B cell (primary cell): Measurements from ENCODE around the gene INKA2. TPM values are rescaled to one million over a fixed set of nuclear protein-coding genes. Genes with fewer than 3 reads are reported as not detected.

Source experiments
- ATAC-seq: fragments of 200-7000 bp; cut with Tn5 transposase; one replicate; pipeline ENCODE4 v1.10.0; 2021; ENCODE audit warnings: low read depth, mild to moderate bottlenecking, moderate number of reproducible peaks, moderate library complexity
- CTCF ChIA-PET: fragments of 350-600 bp; sonication (Branson Sonifier 250); formaldehyde crosslinking; loops from one replicate; lab custom pipeline; 2021; ENCODE audit warnings: antibody characterized with exemption, inconsistent platforms; lab: Charles Lee
- POLR2A ChIA-PET: fragments of 350-600 bp; sonication (Branson Sonifier 250); formaldehyde crosslinking; loops from one replicate; lab custom pipeline; 2021; ENCODE audit warnings: antibody characterized with exemption; lab: Charles Lee
- DNase-seq: peaks from one replicate; pipeline ENCODE4 v3.0.0; 2013
- H2AFZ ChIP-seq: 2 replicates; pipeline ENCODE4 v1.6.1; 2012; ENCODE audit warnings: mild to moderate bottlenecking, low read depth, low read length; ENCODE audit not compliant: insufficient read depth, poor library complexity, severe bottlenecking
- H3K27ac ChIP-seq, 2 donors: 1 replicate in 1 of 2; 2 replicates in 1 of 2; pipeline ENCODE4 v1.5.1; 2012 to 2013; ENCODE audit warnings: low read length in 2 of 2, mild to moderate bottlenecking in 2 of 2, moderate library complexity in 1 of 2
- H3K27me3 ChIP-seq, 4 experiments: fragments of 200-600 bp in 1 of 4; sonication (generic) in 1 of 4; replicated peaks in 1 of 4; 1 replicate in 2 of 4; 2 replicates in 2 of 4; pipeline versions ENCODE4 v1.6.1 to v1.7.0; 2013 to 2016; ENCODE audit warnings: low read length in 3 of 4, mild to moderate bottlenecking in 2 of 4, mixed read lengths in 1 of 4, moderate library complexity in 1 of 4; ENCODE audit not compliant: insufficient read depth in 4 of 4, control insufficient read depth in 3 of 4; ENCODE audit errors: control extremely low read depth in 1 of 4
- H3K36me3 ChIP-seq, 2 experiments: replicated peaks in 1 of 2; 1 replicate in 1 of 2; 2 replicates in 1 of 2; pipeline versions ENCODE4 v1.6.1 to v1.7.1; 2013; ENCODE audit warnings: low read length in 1 of 2; ENCODE audit not compliant: insufficient read depth in 2 of 2, control insufficient read depth in 1 of 2; ENCODE audit errors: control extremely low read depth in 1 of 2, extremely low read depth in 1 of 2
- H3K4me1 ChIP-seq, 2 donors: fragments of 200-600 bp in 1 of 2; sonication (generic) in 1 of 2; 1 replicate in 1 of 2; 2 replicates in 1 of 2; pipeline versions ENCODE4 v1.5.1 to v1.6.1; 2013 to 2017; ENCODE audit warnings: low read length in 2 of 2; ENCODE audit not compliant: control insufficient read depth in 2 of 2, insufficient read depth in 2 of 2
- H3K4me2 ChIP-seq: replicated peaks from 2 replicates; pipeline ENCODE3; 2012; ENCODE audit warnings: mild to moderate bottlenecking, low read depth, low read length; ENCODE audit not compliant: poor library complexity, severe bottlenecking
- H3K4me3 ChIP-seq, 5 experiments: fragments of 200-600 bp in 1 of 5; sonication (generic) in 1 of 5; 1 replicate in 3 of 5; 2 replicates in 2 of 5; pipeline versions ENCODE4 v1.5.1 to v1.7.0; 2011 to 2016; ENCODE audit warnings: low read length in 4 of 5, mild to moderate bottlenecking in 4 of 5, low read depth in 2 of 5, control low read depth in 1 of 5, moderate library complexity in 1 of 5; ENCODE audit not compliant: insufficient read depth in 1 of 5; ENCODE audit errors: control extremely low read depth in 1 of 5, extremely low read depth in 1 of 5
- H3K79me2 ChIP-seq: fragments of 200-600 bp; sonication (generic); one replicate; pipeline ENCODE4 v1.6.0; 2016; ENCODE audit warnings: low read length; ENCODE audit not compliant: control insufficient read depth, insufficient read depth
- H3K9ac ChIP-seq: fragments of 200-600 bp; sonication (generic); 2 replicates; pipeline ENCODE4 v1.6.1; 2017; ENCODE audit warnings: mild to moderate bottlenecking, low read length, moderate library complexity
- H3K9me3 ChIP-seq, 3 donors: one replicate each; pipeline versions ENCODE4 v1.6.1 to v1.7.1; 2013; ENCODE audit warnings: low read length in 2 of 3; ENCODE audit not compliant: control insufficient read depth in 2 of 3, insufficient read depth in 1 of 3; ENCODE audit errors: control extremely low read depth in 1 of 3
- H4K20me1 ChIP-seq: 2 replicates; pipeline ENCODE4 v1.6.0; 2012; ENCODE audit warnings: mild to moderate bottlenecking, low read length; ENCODE audit not compliant: insufficient read depth, control insufficient read depth, poor library complexity, severe bottlenecking
- H3K27ac Mint-ChIP-seq: one replicate; pipeline ENCODE4 v1.8.0; 2021; ENCODE audit warnings: mixed read lengths
- H3K27me3 Mint-ChIP-seq: one replicate; pipeline ENCODE4 v1.8.0; 2021; ENCODE audit warnings: mixed read lengths
- H3K4me1 Mint-ChIP-seq: one replicate; pipeline ENCODE4 v1.8.0; 2021; ENCODE audit warnings: mixed read lengths
- H3K4me3 Mint-ChIP-seq: one replicate; pipeline ENCODE4 v1.8.0; 2021; ENCODE audit warnings: mixed read lengths
- H3K9me3 Mint-ChIP-seq: one replicate; pipeline ENCODE4 v1.8.0; 2022; ENCODE audit warnings: mixed read lengths; ENCODE audit not compliant: insufficient read depth
- CTCF ChIP-seq: fragments of 200-600 bp; IDR thresholded peaks from one replicate; pipeline ENCODE4 v1.8.0; 2022; ENCODE audit warnings: antibody characterized with exemption, mild to moderate bottlenecking
- EZH2 ChIP-seq: IDR thresholded peaks from 2 replicates; pipeline ENCODE4 v1.6.1; 2012; ENCODE audit warnings: borderline replicate concordance, low read depth, mild to moderate bottlenecking, moderate library complexity, low read length; ENCODE audit not compliant: insufficient read depth, poor library complexity, severe bottlenecking
- WGBS: methylation state at CpG from one replicate; pipeline ENCODE4 v1.1.5; 2013; ENCODE audit warnings: missing lambda C conversion rate; ENCODE audit not compliant: insufficient coverage; 5-methylcytosine and 5-hydroxymethylcytosine counted together
- intact Hi-C: fragments of 100-400 bp; cut with micrococcal nuclease; formaldehyde crosslinking; loops from one replicate; pipeline ENCODE4 v1.10.0; 2022
- polyA plus RNA-seq: library from polyadenylated mRNA; depleted of rRNA; stranded (reverse); fragments of >200 nt; gene quantifications from 2 replicates; pipeline ENCODE4 v1.2.3, GENCODE V29; 2012
- total RNA-seq, 2 donors: library from RNA; stranded (reverse); fragments of 120-200 nt in 1 of 2; gene quantifications; 1 replicate in 1 of 2; 2 replicates in 1 of 2; pipeline versions ENCODE4 v1.2.3 to v1.2.4, GENCODE V29; 2013 to 2022

INKA2 gene
- total and polyA plus RNA-seq, 2 donors (not counting 1 experiment from before 2014, with no cell fraction given), result 0.67 to 6.4 TPM

- Histone ChIP-seq H3K4me3 (no peak overlapping the region), H3K9ac (no peak overlapping the region), H3K9me3 (no peaks in the 10 kb centered on the region), H4K20me1 (no peaks in the 10 kb centered on the region), H3K4me1 (no peaks in the 10 kb centered on the region), H3K36me3 (no peaks in the 10 kb centered on the region), H2AFZ (no peak overlapping the region), H3K4me2 (no peak overlapping the region), H3K79me2 (no peaks in the 10 kb centered on the region), H3K27ac (no peak overlapping the region), H3K27me3 (no peaks in the 10 kb centered on the region)
- 99% methylated on average over 8 of the region's 8 CpGs for whole genome bisulfite sequencing
- ChIA-PET POLR2A (no interaction called here), CTCF (no interaction called here)
- Mint-ChIP-seq H3K4me3 (no peak overlapping the region), H3K27me3 (peaks cover 10% of the 10 kb centered on the region), H3K27ac (no peak overlapping the region), H3K9me3 (no peaks in the 10 kb centered on the region), H3K4me1 (no peaks in the 10 kb centered on the region)
- DNase-seq (no peak), ATAC-seq (no peak)
- TF ChIP-seq CTCF, result no peak
- TF ChIP-seq EZH2, result no peak
- intact Hi-C loops, result no loop called here
Measured at GRCh38 chr1:111776861-111777260, 37.7 kb upstream of the INKA2 start.

- no peak for TF ChIP-seq EZH2
- no peak for TF ChIP-seq CTCF
- no peaks in the 10 kb centered on the region for H3K9me3 Mint-ChIP-seq
- intact Hi-C loops, result no loop called here
- DNase-seq, result no peak
- no peaks in the 10 kb centered on the region for H3K4me1 Mint-ChIP-seq
- no peaks in the 10 kb centered on the region for H3K4me1 ChIP-seq
- no peaks in the 10 kb centered on the region for H3K79me2 ChIP-seq
- ChIA-PET POLR2A (no interaction called here), CTCF (no interaction called here)
- no peaks in the 10 kb centered on the region for H3K27me3 ChIP-seq
- no peak overlapping the region for H2AFZ ChIP-seq
- peaks cover 10% of the 10 kb centered on the region for H3K27me3 Mint-ChIP-seq
- no peak overlapping the region for H3K4me3 Mint-ChIP-seq
- H3K4me3 ChIP-seq, result no peak overlapping the region
- H4K20me1 ChIP-seq, result no peaks in the 10 kb centered on the region
- no peaks in the 10 kb centered on the region for H3K36me3 ChIP-seq
- H3K4me2 ChIP-seq, result no peak overlapping the region
- ATAC-seq, result no peak
- no peaks in the 10 kb centered on the region for H3K9me3 ChIP-seq
- H3K27ac Mint-ChIP-seq, result no peak overlapping the region
- WGBS, result no CpG with 5 or more reads among the region's 2 CpGs
- H3K9ac ChIP-seq, result no peak overlapping the region
- no peak overlapping the region for H3K27ac ChIP-seq
Measured at GRCh38 chr1:111776391-111776790, 37.2 kb upstream of the INKA2 start.
